HG02970 (cell line): ENCODE measurements around the gene ZNF324B.
A peak's percentile ranks its signal among the peaks of the same experiment; 100 is the strongest.
"Not testable (repeated sequence)": the region's sequence is repeated elsewhere in the genome, so short reads cannot be mapped to it uniquely, and the experiment has no call there.

Experiments used
- ATAC-seq: cut with Tn5 transposase; IDR thresholded peaks from one replicate; pipeline ENCODE4 v1.9.1; 2021; ENCODE audit warnings: mild to moderate bottlenecking, moderate library complexity, moderate number of reproducible peaks; ENCODE audit not compliant: unreplicated experiment, low FRiP score

ZNF324B gene

GRCh38 chr19:58451358-58452101 is at the start of gene ZNF324B:
Gene ZNF324B, plus strand, starts transcription at chr19:58451622. Its CDS starts 2,080 bp downstream, at chr19:58453702.
- peak; percentile 93 for ATAC-seq

GRCh38 chr19:58401840-58402421 is 49.5 kb upstream of the ZNF324B start:
- ATAC-seq, result no peak

- not testable (repeated sequence) for ATAC-seq
These were observed 47.4 kb upstream of the ZNF324B start for GRCh38 chr19:58403920-58404478.

- no peak for ATAC-seq
These were observed 44.4 kb upstream of the ZNF324B start for GRCh38 chr19:58406818-58407657.

GRCh38 chr19:58407658-58408151 is 43.7 kb upstream of the ZNF324B start:
- ATAC-seq, result no peak

GRCh38 chr19:58408152-58409009 is 43.0 kb upstream of the ZNF324B start, which contains the start of gene ZNF584:
Gene ZNF584, plus strand, starts transcription at chr19:58408649. Its CDS starts 499 bp downstream, at chr19:58409148.
- peak; percentile 93 for ATAC-seq

- no peak for ATAC-seq
These were observed 42.2 kb upstream of the ZNF324B start for GRCh38 chr19:58409010-58409790.

- ATAC-seq, result no peak
These were observed 34.8 kb upstream of the ZNF324B start for GRCh38 chr19:58416604-58417003.

- no peak for ATAC-seq
These were observed 34.4 kb upstream of the ZNF324B start for GRCh38 chr19:58417071-58417470.

GRCh38 chr19:58428617-58429016 is 22.8 kb upstream of the ZNF324B start:
- ATAC-seq, result no peak

GRCh38 chr19:58429745-58430144 is 21.7 kb upstream of the ZNF324B start:
- ATAC-seq, result no peak

- ATAC-seq, result no peak
These were observed 17.2 kb upstream of the ZNF324B start for GRCh38 chr19:58434217-58434616.

- peak; percentile 97 for ATAC-seq
These were observed 11.6 kb upstream of the ZNF324B start, which contains the start of gene ZNF132 for GRCh38 chr19:58439576-58440554. Gene ZNF132, minus strand, starts transcription at chr19:58440153. Its CDS starts 332 bp downstream, at chr19:58439821.

- ATAC-seq, result no peak
These were observed 10.9 kb upstream of the ZNF324B start for GRCh38 chr19:58440556-58440955.

GRCh38 chr19:58442986-58443385 is 8.4 kb upstream of the ZNF324B start:
- ATAC-seq, result not testable (repeated sequence)

GRCh38 chr19:58448860-58449259 is 2.6 kb upstream of the ZNF324B start:
- not testable (repeated sequence) for ATAC-seq

- ATAC-seq, result not testable (repeated sequence)
These were observed 1.4 kb upstream of the ZNF324B start for GRCh38 chr19:58449980-58450379.
